ENCODE results near the gene USP25.

Gene USP25

DNA sequence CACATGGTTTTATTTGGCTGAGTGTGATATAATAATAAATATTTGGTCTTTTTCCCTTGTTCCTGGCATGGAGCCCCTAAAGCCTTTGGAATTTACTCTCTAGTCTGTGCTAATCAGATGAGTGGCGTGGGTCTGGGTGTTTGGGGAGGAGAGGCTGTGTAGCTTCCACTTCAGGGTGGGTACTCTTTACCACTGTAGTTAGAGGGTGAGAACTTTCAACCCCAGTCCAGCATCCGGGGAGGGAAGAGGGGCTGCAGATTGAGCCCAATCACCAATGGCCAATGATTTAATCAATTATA is 20.0 kb downstream of the USP25 start:
- peak overlapping the region in 3 of 11 experiments; percentile 7 to 61 (median 53); a peak in 2 of 22 replicates for H3K27ac ChIP-seq
- H3K4me3 ChIP-seq = no peak overlapping the region; a peak in 1 of 20 replicates
- no peak overlapping the region for H3K9ac ChIP-seq
- peaks cover 0 to 98% (median 30%) of the 10 kb centered on the region in 11 experiments; a peak in 16 of 22 replicates for H4K20me1 ChIP-seq
- no peaks in the 10 kb centered on the region for H3K27me3 ChIP-seq
- H3K36me3 ChIP-seq = peaks cover 0 to 43% (median 24%) of the 10 kb centered on the region in 11 experiments; a peak in 18 of 22 replicates
- TF ChIP-seq Cebpa-rat (IDR thresholded peaks at IDR 0.05) = no peak
- H3K4me1 ChIP-seq = peaks cover 0 to 48% (median 0%) of the 10 kb centered on the region in 10 experiments; a peak in 6 of 20 replicates
- no peak overlapping the region for H3K4me2 ChIP-seq
- peaks cover 0 to 79% (median 65%) of the 10 kb centered on the region in 11 experiments; a peak in 19 of 22 replicates for H3K9me3 ChIP-seq (replicated peaks in 1 of 11)

DNA sequence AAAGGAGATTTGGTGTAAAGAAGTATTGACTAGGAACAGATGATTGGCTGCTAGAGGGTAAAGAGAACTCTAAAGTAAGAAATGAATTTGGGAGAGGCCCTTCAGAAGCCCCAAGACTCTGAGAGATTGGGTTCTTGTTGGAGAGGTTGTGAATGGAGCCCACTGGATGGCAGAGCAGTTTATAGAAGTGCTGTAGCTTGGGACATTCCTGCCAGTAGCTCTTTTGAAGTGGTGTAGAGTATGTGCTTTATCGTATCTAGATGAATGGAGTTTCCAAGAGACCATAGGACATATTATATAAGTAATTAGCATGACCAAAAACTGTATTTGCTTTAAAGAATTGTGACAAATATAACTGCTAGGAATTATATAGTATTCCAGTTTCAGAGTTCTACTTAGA is 21.3 kb downstream of the USP25 start:
- peak overlapping the region in 2 of 11 experiments; percentile 31 to 43; a peak in 3 of 22 replicates for H3K4me2 ChIP-seq
- TF ChIP-seq Cebpa-rat (IDR thresholded peaks at IDR 0.05) = no peak
- H3K27me3 ChIP-seq = no peaks in the 10 kb centered on the region
- no peak overlapping the region for H3K4me3 ChIP-seq
- H3K4me1 ChIP-seq = peaks cover 0 to 52% (median 0%) of the 10 kb centered on the region in 10 experiments; a peak in 6 of 20 replicates
- H3K27ac ChIP-seq = no peak overlapping the region
- H3K36me3 ChIP-seq = peaks cover 0 to 38% (median 30%) of the 10 kb centered on the region in 11 experiments; a peak in 20 of 22 replicates
- H3K9me3 ChIP-seq (replicated peaks in 1 of 11) = peaks cover 0 to 82% (median 66%) of the 10 kb centered on the region in 11 experiments; a peak in 20 of 22 replicates
- no peak overlapping the region for H3K9ac ChIP-seq
- peaks cover 0 to 98% (median 34%) of the 10 kb centered on the region in 11 experiments; a peak in 14 of 22 replicates for H4K20me1 ChIP-seq

DNA sequence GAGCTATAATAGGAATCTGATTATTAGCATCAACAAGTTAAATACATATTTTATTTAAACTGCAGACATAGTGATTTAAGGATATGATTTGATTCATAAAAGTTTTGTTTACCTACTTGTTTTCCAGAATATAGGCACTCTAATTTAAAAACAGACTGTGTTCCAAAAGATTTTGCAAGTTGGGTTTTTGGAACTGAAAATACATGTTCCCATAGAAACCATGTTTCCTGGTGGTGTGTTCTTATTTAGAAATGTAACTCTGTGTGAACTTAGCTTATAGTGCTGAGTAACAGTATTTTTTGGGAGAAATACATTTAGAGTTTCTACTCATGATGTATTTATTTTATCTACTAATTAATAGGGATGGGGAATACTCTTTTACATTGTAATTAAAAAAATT is 21.8 kb downstream of the USP25 start:
- Histone ChIP-seq H3K9ac (no peak overlapping the region), H3K9me3 (replicated peaks in 1 of 11) (peaks cover 0 to 82% (median 66%) of the 10 kb centered on the region in 11 experiments; a peak in 20 of 22 replicates), H3K4me1 (peaks cover 0 to 52% (median 0%) of the 10 kb centered on the region in 10 experiments; a peak in 6 of 20 replicates), H3K27me3 (no peaks in the 10 kb centered on the region), H3K4me2 (peak overlapping the region in 2 of 11 experiments; percentile 31 to 38; a peak in 2 of 22 replicates), H3K4me3 (no peak overlapping the region), H4K20me1 (peaks cover 0 to 97% (median 37%) of the 10 kb centered on the region in 11 experiments; a peak in 13 of 22 replicates), H3K36me3 (peaks cover 0 to 43% (median 32%) of the 10 kb centered on the region in 11 experiments; a peak in 19 of 22 replicates), H3K27ac (no peak overlapping the region)
- TF ChIP-seq Cebpa-rat (IDR thresholded peaks at IDR 0.05) = no peak

DNA sequence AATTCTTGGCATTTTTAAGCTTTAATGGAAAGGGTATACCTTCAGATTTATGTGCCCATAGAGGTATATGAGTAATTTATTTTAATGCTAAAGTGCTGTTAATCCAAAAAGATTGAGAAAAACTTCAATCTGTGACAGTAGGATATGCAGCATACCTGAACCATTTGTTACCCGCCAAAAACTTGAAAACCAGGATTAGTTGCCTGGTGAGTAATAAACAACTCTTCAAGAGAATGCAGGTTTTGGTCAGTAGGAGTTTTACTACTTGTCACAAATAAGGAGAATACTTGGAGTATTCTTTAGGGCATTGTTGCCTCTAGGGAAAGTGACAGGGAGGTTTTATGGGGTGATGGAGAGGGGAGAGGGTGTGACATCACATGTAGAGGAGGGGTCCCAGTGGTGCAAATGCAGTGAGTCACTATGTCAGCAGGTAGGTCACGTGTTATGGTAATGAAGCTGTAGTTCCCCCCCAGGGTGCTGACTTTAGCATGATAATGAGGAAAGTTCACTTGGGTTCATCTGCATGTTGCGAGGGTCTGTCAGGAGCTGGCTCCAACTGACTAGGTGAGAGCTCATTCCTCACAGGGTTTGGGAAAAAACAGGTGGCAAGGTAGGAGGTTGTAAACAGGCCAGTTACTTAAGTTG is 23.1 kb downstream of the USP25 start:
- peaks cover 0 to 49% (median 0%) of the 10 kb centered on the region in 10 experiments; a peak in 6 of 20 replicates for H3K4me1 ChIP-seq
- peaks cover 0 to 98% (median 32%) of the 10 kb centered on the region in 11 experiments; a peak in 12 of 22 replicates for H4K20me1 ChIP-seq
- no peaks in the 10 kb centered on the region for H3K27me3 ChIP-seq
- no peak overlapping the region for H3K4me3 ChIP-seq
- peak overlapping the region in 1 of 11 experiments; percentile 10; a peak in 1 of 22 replicates for H3K4me2 ChIP-seq
- peaks cover 13 to 90% (median 77%) of the 10 kb centered on the region in 11 experiments for H3K9me3 ChIP-seq (replicated peaks in 1 of 11)
- H3K9ac ChIP-seq = no peak overlapping the region
- TF ChIP-seq Cebpa-rat (IDR thresholded peaks at IDR 0.05) = no peak
- peaks cover 10 to 56% (median 45%) of the 10 kb centered on the region in 11 experiments; a peak in 21 of 22 replicates for H3K36me3 ChIP-seq
- no peak overlapping the region for H3K27ac ChIP-seq

DNA sequence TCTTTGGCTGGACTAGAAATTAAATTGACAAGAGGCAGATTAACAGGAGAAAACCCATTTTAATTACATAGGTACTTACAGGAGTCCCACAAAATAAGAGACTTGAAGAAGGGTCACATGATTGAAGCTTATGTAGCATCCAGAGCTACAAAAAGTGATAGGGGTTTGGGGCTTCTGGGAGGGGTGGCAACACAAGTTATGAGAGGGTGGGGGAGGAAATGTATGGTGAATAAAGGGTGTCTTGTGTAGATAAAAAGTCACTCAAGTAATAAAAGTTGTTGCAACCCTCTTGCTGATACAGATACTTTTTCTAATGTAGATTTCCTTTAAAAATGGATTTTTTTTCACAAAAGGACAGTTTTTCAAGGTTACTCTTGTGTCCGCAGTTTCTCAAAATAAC is 24.0 kb downstream of the USP25 start:
- H3K27ac ChIP-seq = no peak overlapping the region
- no peak overlapping the region for H3K4me3 ChIP-seq
- H3K4me2 ChIP-seq = peak overlapping the region in 2 of 11 experiments; percentile 44 to 63; a peak in 3 of 22 replicates
- TF ChIP-seq Cebpa-rat (IDR thresholded peaks at IDR 0.05) = no peak
- peaks cover 0 to 40% (median 0%) of the 10 kb centered on the region in 10 experiments; a peak in 6 of 20 replicates for H3K4me1 ChIP-seq
- peaks cover 10 to 59% (median 46%) of the 10 kb centered on the region in 11 experiments; a peak in 20 of 22 replicates for H3K36me3 ChIP-seq
- peaks cover 22 to 92% (median 82%) of the 10 kb centered on the region in 11 experiments for H3K9me3 ChIP-seq (replicated peaks in 1 of 11)
- no peaks in the 10 kb centered on the region for H3K27me3 ChIP-seq
- H4K20me1 ChIP-seq = peaks cover 0 to 93% (median 24%) of the 10 kb centered on the region in 11 experiments; a peak in 12 of 22 replicates
- no peak overlapping the region for H3K9ac ChIP-seq

DNA sequence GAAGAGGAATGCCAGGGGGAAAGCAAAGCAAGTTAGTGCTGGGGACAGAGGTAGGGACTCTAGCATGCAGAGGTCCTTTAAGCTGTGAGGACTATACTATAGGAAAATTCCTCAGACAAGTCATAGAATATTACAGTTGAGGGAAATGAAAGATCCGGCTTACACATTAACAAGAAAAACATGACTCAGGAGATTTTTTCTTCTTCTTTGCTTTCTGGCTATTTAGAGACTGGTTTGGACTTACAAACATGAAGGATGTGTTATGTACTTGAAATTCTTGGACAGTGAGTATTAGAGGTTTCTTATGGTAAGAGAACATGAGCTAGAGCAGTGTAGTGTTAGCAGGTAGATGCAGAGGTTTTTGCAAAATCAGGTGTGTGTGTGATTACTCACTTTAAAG is 24.9 kb downstream of the USP25 start:
- peaks cover 10 to 66% (median 47%) of the 10 kb centered on the region in 11 experiments; a peak in 20 of 22 replicates for H3K36me3 ChIP-seq
- no peak overlapping the region for H3K4me3 ChIP-seq
- H3K4me1 ChIP-seq = peaks cover 0 to 39% (median 0%) of the 10 kb centered on the region in 10 experiments; a peak in 6 of 20 replicates
- no peak overlapping the region for H3K9ac ChIP-seq
- no peaks in the 10 kb centered on the region for H3K27me3 ChIP-seq
- H3K9me3 ChIP-seq (replicated peaks in 1 of 11) = peaks cover 22 to 96% (median 83%) of the 10 kb centered on the region in 11 experiments
- no peak overlapping the region for H3K27ac ChIP-seq
- TF ChIP-seq Cebpa-rat (IDR thresholded peaks at IDR 0.05) = no peak
- peaks cover 0 to 92% (median 28%) of the 10 kb centered on the region in 11 experiments; a peak in 12 of 22 replicates for H4K20me1 ChIP-seq
- H3K4me2 ChIP-seq = peak overlapping the region in 3 of 11 experiments; percentile 4 to 63 (median 44); a peak in 4 of 22 replicates

DNA sequence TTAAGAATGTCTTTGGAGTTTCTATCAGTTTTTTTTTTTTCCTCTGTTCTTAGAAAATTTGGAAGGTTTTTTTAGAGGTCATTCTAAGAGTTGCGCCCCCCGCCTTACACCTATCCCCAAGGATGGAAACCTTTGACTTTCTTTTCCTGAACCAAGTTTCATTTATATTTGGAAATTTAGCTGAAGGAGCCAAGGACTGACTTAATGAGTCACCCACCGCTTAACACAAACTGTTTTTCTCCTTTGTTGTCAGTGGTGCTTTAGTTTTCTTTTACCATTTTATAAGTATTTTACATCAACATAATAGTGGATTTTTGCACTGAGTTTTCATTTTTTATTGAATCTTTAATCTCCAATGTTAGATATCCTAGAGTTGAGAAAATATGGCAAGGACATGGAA is 25.3 kb downstream of the USP25 start:
- Histone ChIP-seq H3K4me2 (peak overlapping the region in 1 of 11 experiments; percentile 63; a peak in 1 of 22 replicates), H3K4me1 (peaks cover 0 to 39% (median 0%) of the 10 kb centered on the region in 10 experiments; a peak in 6 of 20 replicates)

DNA sequence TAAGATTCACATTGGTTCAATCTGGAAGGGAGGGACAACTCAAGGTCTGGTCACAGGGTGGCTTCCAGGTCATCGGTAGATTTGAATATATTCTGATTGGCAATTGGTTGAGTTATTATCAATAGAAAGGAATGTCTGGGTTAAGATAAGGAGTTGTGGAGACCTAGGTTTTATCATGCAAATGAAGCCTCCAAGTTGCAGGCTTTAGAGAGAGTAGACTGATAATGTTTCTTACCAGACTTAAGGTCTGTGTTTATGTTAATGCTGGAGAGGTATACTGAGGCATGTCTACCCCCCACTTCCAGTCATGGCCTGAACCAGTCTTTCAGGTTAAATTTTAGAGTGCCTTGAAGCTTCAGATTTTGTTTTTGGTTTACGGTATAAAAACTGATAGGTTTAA is 29.7 kb downstream of the USP25 start:
- Histone ChIP-seq H4K20me1 (peaks cover 0 to 91% (median 10%) of the 10 kb centered on the region in 11 experiments; a peak in 11 of 22 replicates), H3K4me1 (peaks cover 0 to 11% (median 0%) of the 10 kb centered on the region in 10 experiments; a peak in 6 of 20 replicates), H3K9me3 (replicated peaks in 1 of 11) (peaks cover 40 to 95% (median 87%) of the 10 kb centered on the region in 11 experiments), H3K4me2 (no peak overlapping the region), H3K4me3 (no peak overlapping the region), H3K27ac (no peak overlapping the region), H3K36me3 (peaks cover 34 to 89% (median 69%) of the 10 kb centered on the region in 11 experiments; a peak in 21 of 22 replicates), H3K27me3 (no peaks in the 10 kb centered on the region), H3K9ac (no peak overlapping the region)
- TF ChIP-seq Cebpa-rat (IDR thresholded peaks at IDR 0.05) = no peak

More for the DNA sequence above, 25.3 kb downstream of the USP25 start:
- Histone ChIP-seq H3K9me3 (replicated peaks in 1 of 11) (peaks cover 22 to 96% (median 83%) of the 10 kb centered on the region in 11 experiments), H3K27me3 (no peaks in the 10 kb centered on the region), H3K9ac (no peak overlapping the region), H3K36me3 (peaks cover 10 to 67% (median 44%) of the 10 kb centered on the region in 11 experiments; a peak in 20 of 22 replicates), H4K20me1 (peaks cover 0 to 92% (median 28%) of the 10 kb centered on the region in 11 experiments; a peak in 12 of 22 replicates), H3K4me3 (no peak overlapping the region), H3K27ac (no peak overlapping the region)
- no peak for TF ChIP-seq Cebpa-rat (IDR thresholded peaks at IDR 0.05)

Data from BLaER1 treated with 17β-estradiol and CSF1 and Interleukin-3, amounts not matched to agents 10 nM and 100 nM (cell line).